Gastrocnemius medialis (tissue), 4 donors: ENCODE data around the gene GATC. TPM values are rescaled to one million over a fixed set of nuclear protein-coding genes. Genes with fewer than 3 reads are reported as not detected.

Source experiments
- ATAC-seq, 2 donors: fragments of 150-250 bp; one replicate each; pipeline ENCODE4 v1.9.1; 2016
- DNase-seq, 2 donors: peaks; one replicate each; pipeline ENCODE4 v3.0.0-alpha.2; 2019
- H3K27ac ChIP-seq, 4 donors: fragments of 200-600 bp; sonication (generic); 1 replicate in 1 of 4; 2 replicates in 3 of 4; pipeline ENCODE4 v1.5.1; 2016 to 2018; ENCODE audit warnings: mild to moderate bottlenecking in 2 of 4, moderate library complexity in 1 of 4
- H3K27me3 ChIP-seq, 3 donors: fragments of 200-600 bp; sonication (generic) in 2 of 3; 1 replicate in 1 of 3; 2 replicates in 2 of 3; pipeline versions ENCODE4 v1.5.1 to v1.6.0; 2016 to 2019; ENCODE audit warnings: mild to moderate bottlenecking in 1 of 3, moderate library complexity in 1 of 3
- H3K36me3 ChIP-seq, 2 donors: fragments of 200-600 bp; sonication (generic) in 1 of 2; one replicate each; pipeline ENCODE4 v1.5.1; 2017 to 2018
- H3K4me1 ChIP-seq, 2 donors: fragments of 200-600 bp; sonication (generic) in 1 of 2; one replicate each; pipeline ENCODE4 v1.5.1; 2016 to 2017; ENCODE audit warnings: mild to moderate bottlenecking in 2 of 2
- H3K4me3 ChIP-seq, 4 donors: fragments of 200-600 bp; sonication (generic) in 3 of 4; 1 replicate in 1 of 4; 2 replicates in 3 of 4; pipeline ENCODE4 v1.5.1; 2016 to 2019; ENCODE audit warnings: mild to moderate bottlenecking in 2 of 4
- H3K9me3 ChIP-seq, 3 donors: fragments of 200-600 bp; sonication (generic) in 2 of 3; 1 replicate in 1 of 3; 2 replicates in 2 of 3; pipeline ENCODE4 v1.5.1; 2016 to 2019
- POLR2A ChIP-seq, 2 donors: fragments of 450-650 bp; IDR thresholded peaks; one replicate each; pipeline ENCODE4 v1.6.1; 2017; ENCODE audit warnings: antibody characterized with exemption in 2 of 2, mild to moderate bottlenecking in 2 of 2, moderate library complexity in 2 of 2
- in situ Hi-C, 4 donors: fragments of 200-750 bp; cut with MboI; loops; one replicate each; pipeline versions ENCODE4 v1.15.0 to v1.8.0; 2017; ENCODE audit warnings: low sequenced_read_pairs in 4 of 4
- intact Hi-C: fragments of 100-400 bp; cut with DNase I; formaldehyde crosslinking; loops from one replicate; pipeline ENCODE4 v1.15.1; 2023; ENCODE audit warnings: low total_unique reads
- total RNA-seq, 4 donors: library from RNA; depleted of rRNA; stranded (reverse); fragments of >200 nt; gene quantifications; one replicate each; pipeline versions ENCODE4 v1.1.0 to v1.2.3, GENCODE V29; 2016
- TF ChIP-seq, protein P1 (sequence below), 5 experiments: fragments of 450-650 bp in 3 of 5; fragments of 200-600 bp in 2 of 5; sonication (generic) in 2 of 5; IDR thresholded peaks in 4 of 5; conservative IDR thresholded peaks in 1 of 5; 1 replicate in 4 of 5; 2 replicates in 1 of 5; pipeline ENCODE4 v1.5.1; 2016 to 2019; ENCODE audit warnings: antibody characterized with exemption in 5 of 5, mild to moderate bottlenecking in 3 of 5, moderate library complexity in 3 of 5

The GATC gene
- total RNA-seq, 4 donors from 2014 or later = 14.5 to 20.7 (median 18.4) TPM

DNA sequence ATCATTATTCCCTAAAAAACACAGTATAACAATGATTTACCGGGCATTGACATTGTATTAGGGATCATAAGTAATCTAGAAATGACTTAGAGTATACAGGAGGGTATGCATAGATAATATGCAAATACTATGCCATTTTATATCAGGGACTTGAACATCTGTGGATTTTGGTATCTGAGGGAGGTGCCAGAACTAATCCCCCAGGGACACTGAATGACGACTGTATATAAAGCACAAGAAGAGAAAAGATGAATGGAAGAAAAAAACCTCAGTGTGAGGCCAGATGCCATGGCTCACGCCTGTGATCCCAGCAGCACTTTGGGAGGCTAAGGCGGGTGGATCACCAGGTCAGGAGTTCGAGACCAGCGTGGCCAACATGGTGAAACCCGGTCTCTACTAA is 33.8 kb upstream of the GATC start:
- H3K36me3 ChIP-seq = no peaks in the 10 kb centered on the region
- no peak for ATAC-seq
- no peaks in the 10 kb centered on the region for H3K27me3 ChIP-seq
- TF ChIP-seq POLR2A (IDR thresholded peaks at IDR 0.05) = no peak
- TF ChIP-seq, protein P1, sequence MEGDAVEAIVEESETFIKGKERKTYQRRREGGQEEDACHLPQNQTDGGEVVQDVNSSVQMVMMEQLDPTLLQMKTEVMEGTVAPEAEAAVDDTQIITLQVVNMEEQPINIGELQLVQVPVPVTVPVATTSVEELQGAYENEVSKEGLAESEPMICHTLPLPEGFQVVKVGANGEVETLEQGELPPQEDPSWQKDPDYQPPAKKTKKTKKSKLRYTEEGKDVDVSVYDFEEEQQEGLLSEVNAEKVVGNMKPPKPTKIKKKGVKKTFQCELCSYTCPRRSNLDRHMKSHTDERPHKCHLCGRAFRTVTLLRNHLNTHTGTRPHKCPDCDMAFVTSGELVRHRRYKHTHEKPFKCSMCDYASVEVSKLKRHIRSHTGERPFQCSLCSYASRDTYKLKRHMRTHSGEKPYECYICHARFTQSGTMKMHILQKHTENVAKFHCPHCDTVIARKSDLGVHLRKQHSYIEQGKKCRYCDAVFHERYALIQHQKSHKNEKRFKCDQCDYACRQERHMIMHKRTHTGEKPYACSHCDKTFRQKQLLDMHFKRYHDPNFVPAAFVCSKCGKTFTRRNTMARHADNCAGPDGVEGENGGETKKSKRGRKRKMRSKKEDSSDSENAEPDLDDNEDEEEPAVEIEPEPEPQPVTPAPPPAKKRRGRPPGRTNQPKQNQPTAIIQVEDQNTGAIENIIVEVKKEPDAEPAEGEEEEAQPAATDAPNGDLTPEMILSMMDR (IDR thresholded peaks at IDR 0.05 in 4 of 5, conservative IDR thresholded peaks at IDR 0.05 in 1 of 5) = no peak
- intact Hi-C loops = no loop called here
- no peak overlapping the region for H3K27ac ChIP-seq
- no peaks in the 10 kb centered on the region for H3K9me3 ChIP-seq
- no peak overlapping the region for H3K4me3 ChIP-seq
- DNase-seq = no peak
- no peaks in the 10 kb centered on the region for H3K4me1 ChIP-seq
- in situ Hi-C loops = no loop called here

DNA sequence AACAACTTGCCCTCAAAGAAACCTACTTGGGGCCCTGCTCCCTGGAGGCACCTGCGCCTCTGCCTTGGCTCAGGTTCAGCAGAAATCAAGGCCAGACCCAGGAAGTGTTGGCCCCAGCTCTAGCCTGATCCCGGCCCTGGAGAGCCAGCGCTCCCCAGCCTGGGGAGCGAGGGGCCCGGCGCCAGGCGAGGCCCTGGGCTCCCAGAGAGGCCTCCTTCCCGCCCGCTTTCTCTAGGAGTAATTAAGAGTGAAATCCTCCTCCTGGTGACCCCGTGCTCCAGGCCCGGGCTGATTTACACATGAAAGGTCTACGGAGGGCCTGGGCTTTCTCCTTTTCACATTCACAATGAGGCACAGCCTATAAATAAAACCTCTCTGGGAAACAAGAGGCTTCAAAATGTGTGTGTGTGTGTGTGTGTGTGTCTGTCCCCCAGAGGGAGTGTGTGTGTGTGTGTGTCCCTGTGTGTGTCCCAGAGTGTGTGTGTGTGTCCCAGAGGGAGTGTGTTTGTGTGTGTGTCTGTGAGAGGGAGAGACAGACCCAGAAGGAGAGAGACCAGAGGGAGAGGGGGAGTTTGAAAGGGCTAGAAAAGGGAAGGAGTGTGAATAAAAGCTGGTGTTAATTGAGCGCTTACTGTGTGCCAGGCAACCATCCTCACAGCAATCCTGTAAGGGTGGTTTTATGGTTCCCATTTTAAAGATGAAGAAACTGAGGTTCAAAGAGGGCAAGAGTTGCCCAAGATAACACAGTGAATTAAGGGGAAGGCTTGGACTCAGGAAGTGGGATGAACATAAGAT is 32.1 kb upstream of the GATC start:
- Histone ChIP-seq H3K36me3 (no peaks in the 10 kb centered on the region), H3K27me3 (peaks cover 0 to 8% (median 4%) of the 10 kb centered on the region in 3 donors), H3K9me3 (no peaks in the 10 kb centered on the region), H3K27ac (no peak overlapping the region), H3K4me3 (no peak overlapping the region), H3K4me1 (no peaks in the 10 kb centered on the region)
- TF ChIP-seq POLR2A (IDR thresholded peaks at IDR 0.05) = no peak
- TF ChIP-seq, protein P1 (IDR thresholded peaks at IDR 0.05 in 4 of 5, conservative IDR thresholded peaks at IDR 0.05 in 1 of 5) = no peak
- in situ Hi-C loops (no loop called here), intact Hi-C loops (no loop called here)
- ATAC-seq (no peak), DNase-seq (no peak)

DNA sequence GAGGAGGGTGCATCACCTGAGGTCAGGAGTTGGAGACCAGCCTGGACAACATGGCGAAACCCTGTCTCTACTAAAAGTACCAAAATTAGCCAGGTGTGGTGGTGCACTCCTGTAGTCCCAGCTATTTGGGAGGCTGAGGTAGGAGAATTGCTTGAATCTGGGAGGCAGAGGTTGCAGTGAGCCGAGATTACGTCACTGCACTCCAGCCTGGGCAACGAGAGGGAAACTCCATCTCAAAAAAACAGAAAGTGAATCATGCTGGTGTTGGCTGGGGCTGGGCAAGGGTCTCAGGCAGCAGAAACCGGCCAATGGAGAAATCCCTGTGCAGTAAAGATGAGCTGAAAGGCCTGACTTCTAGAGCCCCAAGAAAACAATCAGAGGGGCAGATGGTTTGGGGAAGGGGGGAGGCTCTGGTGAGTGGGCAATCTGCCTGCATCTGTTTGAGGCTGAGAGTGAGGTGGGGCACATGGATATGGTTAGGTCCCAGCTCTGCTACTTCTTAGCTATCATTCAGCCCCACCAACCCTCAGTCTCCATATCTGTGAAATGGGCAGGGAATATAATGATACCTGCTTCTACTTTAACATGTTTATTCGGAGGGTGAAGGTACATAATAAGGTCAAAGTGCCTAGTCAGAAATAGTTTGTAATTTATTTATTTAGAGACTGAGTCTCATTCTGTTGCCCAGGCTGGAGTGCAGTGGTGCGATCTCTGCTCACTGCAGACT is 29.6 kb upstream of the GATC start:
- Histone ChIP-seq H3K36me3 (no peaks in the 10 kb centered on the region), H3K4me1 (no peaks in the 10 kb centered on the region), H3K27ac (no peak overlapping the region), H3K27me3 (peaks cover 0 to 8% (median 8%) of the 10 kb centered on the region in 3 donors), H3K9me3 (no peaks in the 10 kb centered on the region), H3K4me3 (no peak overlapping the region)
- in situ Hi-C loops (no loop called here), intact Hi-C loops (no loop called here)
- ATAC-seq = no peak
- TF ChIP-seq, protein P1 (IDR thresholded peaks at IDR 0.05 in 4 of 5, conservative IDR thresholded peaks at IDR 0.05 in 1 of 5) = no peak
- TF ChIP-seq POLR2A (IDR thresholded peaks at IDR 0.05) = no peak
- no peak for DNase-seq

DNA sequence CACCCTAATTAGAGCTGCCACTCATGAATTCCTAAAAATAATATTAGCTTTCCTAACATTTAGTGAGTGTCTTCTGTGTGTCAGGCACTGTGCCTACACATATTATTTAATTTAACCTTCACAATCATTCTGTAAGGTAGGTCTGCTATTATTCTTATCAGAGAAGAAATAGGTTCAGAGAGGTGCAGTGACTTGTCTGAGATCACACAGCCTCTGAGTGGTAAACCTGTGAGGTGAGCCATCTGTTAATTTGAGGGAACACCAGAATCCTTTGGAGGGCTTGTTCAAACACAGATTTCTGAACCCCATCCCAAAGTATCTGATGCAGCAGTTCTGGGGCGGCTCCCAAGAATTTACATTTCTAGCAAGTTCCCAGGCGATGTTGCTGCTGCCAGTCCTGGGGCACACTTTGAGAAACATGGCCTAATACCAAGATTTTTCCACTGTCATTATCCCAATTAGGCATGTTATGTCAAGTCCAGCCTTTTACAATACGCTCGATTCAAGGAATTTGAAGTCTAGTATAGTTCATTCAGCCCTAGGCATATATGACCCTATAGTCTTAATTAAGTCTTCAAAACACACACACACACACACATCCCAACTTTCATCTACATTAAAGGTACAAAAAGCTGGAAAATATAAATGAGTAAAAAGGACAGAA is 28.2 kb upstream of the GATC start:
- H3K36me3 ChIP-seq = no peaks in the 10 kb centered on the region
- ATAC-seq (no peak), DNase-seq (no peak)
- no peak overlapping the region for H3K4me3 ChIP-seq
- H3K4me1 ChIP-seq = no peaks in the 10 kb centered on the region
- no peaks in the 10 kb centered on the region for H3K9me3 ChIP-seq
- in situ Hi-C loops (no loop called here), intact Hi-C loops (no loop called here)
- peaks cover 0 to 8% (median 8%) of the 10 kb centered on the region in 3 donors for H3K27me3 ChIP-seq
- TF ChIP-seq POLR2A (IDR thresholded peaks at IDR 0.05) = no peak
- TF ChIP-seq, protein P1 (IDR thresholded peaks at IDR 0.05 in 4 of 5, conservative IDR thresholded peaks at IDR 0.05 in 1 of 5) = no peak
- no peak overlapping the region for H3K27ac ChIP-seq
